ENCODE data around the gene CELF2.

Gene CELF2

GRCh38 chr10:11307004-11307403 lies 289.3 kb downstream of the CELF2 start:
- DNase-seq, result no peak

- DNase-seq, result no peak
Measured at GRCh38 chr10:11307937-11308336, 290.3 kb downstream of the CELF2 start.

- no peak for DNase-seq
Measured at GRCh38 chr10:11311027-11311426, 293.4 kb downstream of the CELF2 start.

GRCh38 chr10:11313463-11313862 lies 295.8 kb downstream of the CELF2 start:
- no peak for DNase-seq

- DNase-seq, result no peak
Measured at GRCh38 chr10:11317936-11318670, 300.4 kb downstream of the CELF2 start.

- no peak for DNase-seq
Measured at GRCh38 chr10:11318826-11319598, 301.3 kb downstream of the CELF2 start.

GRCh38 chr10:11319990-11320602 lies 302.4 kb downstream of the CELF2 start:
- DNase-seq, result no peak

GRCh38 chr10:11320809-11321520 lies 303.3 kb downstream of the CELF2 start:
- no peak for DNase-seq

- no peak for DNase-seq
Measured at GRCh38 chr10:11322698-11323097, 305.0 kb downstream of the CELF2 start.

- DNase-seq, result no peak
Measured at GRCh38 chr10:11324761-11325321, 307.2 kb downstream of the CELF2 start.

GRCh38 chr10:11325817-11326216 lies 308.1 kb downstream of the CELF2 start:
- DNase-seq, result no peak

- DNase-seq, result no peak
Measured at GRCh38 chr10:11326241-11326640, 308.6 kb downstream of the CELF2 start.

- DNase-seq, result no peak
Measured at GRCh38 chr10:11326913-11327616, 309.4 kb downstream of the CELF2 start.

- no peak for DNase-seq
Measured at GRCh38 chr10:11328264-11329061, 310.8 kb downstream of the CELF2 start.

- no peak for DNase-seq
Measured at GRCh38 chr10:11329062-11329673, 311.5 kb downstream of the CELF2 start.

GRCh38 chr10:11330383-11331045 lies 312.8 kb downstream of the CELF2 start:
- DNase-seq, result no peak

GRCh38 chr10:11331046-11331577 lies 313.4 kb downstream of the CELF2 start:
- no peak for DNase-seq

GRCh38 chr10:11331726-11332125 lies 314.1 kb downstream of the CELF2 start:
- DNase-seq, result no peak

- no peak for DNase-seq
Measured at GRCh38 chr10:11332846-11333245, 315.2 kb downstream of the CELF2 start.

- no peak for DNase-seq
Measured at GRCh38 chr10:11334436-11334835, 316.8 kb downstream of the CELF2 start.

Measured in CD4-positive, alpha-beta T cell treated with Interleukin-17A for 1 hour (primary cell).